ENCODE results near the gene TRAF7. TPM values are rescaled to one million over a fixed set of nuclear protein-coding genes. Genes with fewer than 3 reads are reported as not detected.
"Not testable (repeated sequence)": the region's sequence is repeated elsewhere in the genome, so short reads cannot be mapped to it uniquely, and the experiment has no call there.

The TRAF7 gene
- total and polyA plus RNA-seq, 2 of the 13 experiments (the other 11 are each of a cell fraction or from before 2014, with no cell fraction given) = 47.9 to 65.6 TPM

DNA sequence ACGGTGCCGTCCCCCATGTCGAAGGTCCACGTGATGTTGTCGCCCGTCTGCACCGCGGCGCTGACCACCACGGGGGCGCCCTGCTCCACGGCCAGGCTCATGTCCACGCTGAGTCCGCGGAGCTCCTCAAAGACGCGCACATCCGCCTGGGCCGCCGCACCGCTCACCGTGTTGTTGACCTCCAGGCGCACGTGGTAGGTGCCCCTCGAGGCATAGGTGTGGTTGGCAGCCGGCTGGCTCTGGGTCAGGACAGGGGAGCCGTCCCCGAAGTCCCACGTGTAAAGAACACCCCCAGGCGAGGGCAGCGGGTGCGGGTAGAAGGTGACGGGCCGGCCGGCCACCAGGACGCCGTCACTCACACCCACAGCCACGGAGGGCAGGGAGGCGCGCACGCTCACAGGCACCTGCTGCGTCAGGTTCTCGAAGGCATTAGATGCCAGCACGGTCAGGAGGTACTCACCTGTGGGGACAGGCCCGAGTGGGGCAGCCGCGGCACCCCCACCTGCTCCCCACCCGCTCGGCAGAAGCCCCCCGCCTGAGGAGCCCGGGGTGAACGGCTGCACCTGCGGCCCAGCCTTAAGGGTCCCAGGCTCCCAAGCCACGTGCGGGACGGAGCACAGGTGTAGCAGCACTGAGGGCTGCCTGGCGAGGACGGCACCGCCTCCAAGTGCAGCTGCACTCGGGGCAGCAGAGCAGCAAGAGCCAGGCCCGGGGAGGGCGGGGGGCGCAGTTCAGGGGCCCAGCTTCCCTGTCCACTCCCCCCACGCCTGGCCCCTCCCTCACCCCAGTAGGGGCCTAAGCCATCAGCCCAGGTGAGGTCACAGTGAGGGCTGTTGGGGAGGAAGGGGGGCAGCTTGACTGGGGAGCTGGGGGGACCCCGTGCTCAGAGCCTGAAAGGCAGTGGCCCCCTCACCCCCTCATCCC lies 43.9 kb upstream of the TRAF7 start:
- H3K9me3 ChIP-seq (ENCODE audit: low read length); CTCF ChIA-PET (ENCODE audit: low intra/inter-chr PET ratio, low total read pairs); H3K27me3 ChIP-seq (ENCODE audit: control insufficient read depth in 1 of 2, insufficient read depth in 2 of 2, low read length in 2 of 2); POLR2A ChIA-PET; H3K9ac ChIP-seq (ENCODE audit: insufficient read depth, low read depth, low read length); H3K4me1 ChIP-seq (ENCODE audit: insufficient read depth, low read length); FAIRE-seq; H3K79me2 ChIP-seq (ENCODE audit: insufficient read depth, low read length); H2AFZ ChIP-seq (ENCODE audit: low read length); H3K27ac ChIP-seq (ENCODE audit: extremely low read length, insufficient read depth, low read length); BruUV-seq (replicated peaks); H3K36me3 ChIP-seq (replicated peaks in 1 of 2; ENCODE audit: control insufficient read depth in 1 of 2, insufficient read depth in 2 of 2, low read length in 2 of 2); intact Hi-C loops (cut with micrococcal nuclease; ENCODE audit: unreplicated experiment); H3K4me2 ChIP-seq (ENCODE audit: low read depth, low read length); H3K4me3 ChIP-seq (replicated peaks in 1 of 3; ENCODE audit: insufficient read depth in 1 of 3, low read depth in 2 of 3, low read length in 3 of 3); in situ Hi-C loops (cut with HindIII; ENCODE audit: extremely low pct_ligation_motif_present, low pct_unique_long_range_greater_than_20kb); DNase-seq (ENCODE audit: low spot score); H4K20me1 ChIP-seq (ENCODE audit: insufficient read depth, low read length); ATAC-seq: not testable (repeated sequence)
- WGBS (ENCODE audit: low lambda C conversion rate) = 98% methylated on average over 11 of the region's 65 CpGs

DNA sequence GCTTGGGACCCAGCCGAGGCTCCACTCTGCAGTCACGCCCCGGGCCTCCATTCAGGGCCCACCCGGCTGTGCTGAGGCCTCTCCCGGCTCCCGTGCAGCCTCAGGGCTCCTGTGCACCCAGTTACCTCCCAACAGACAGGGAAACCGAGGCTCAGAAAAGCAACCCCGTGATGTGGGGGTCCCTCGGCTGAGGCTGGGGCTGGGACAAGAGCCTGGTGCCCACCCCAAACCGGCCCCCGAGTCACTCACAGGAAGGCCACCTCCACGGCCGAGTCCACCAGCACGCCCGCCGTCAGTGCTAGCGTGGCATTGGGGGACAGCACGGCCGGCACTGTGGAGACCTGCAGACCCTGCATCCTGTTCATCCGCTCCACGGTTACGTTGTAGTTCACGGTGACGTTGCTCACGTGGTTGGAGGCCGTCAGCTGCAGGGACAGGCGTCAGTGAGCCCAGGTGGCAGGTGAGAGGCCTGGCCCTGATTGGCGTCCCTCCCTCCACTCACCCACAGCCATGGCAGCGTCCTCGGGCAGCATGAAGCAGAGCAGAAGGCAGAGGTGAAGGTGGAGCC lies 43.0 kb upstream of the TRAF7 start:
- POLR2A ChIA-PET; FAIRE-seq; H3K4me3 ChIP-seq (replicated peaks in 1 of 3; ENCODE audit: insufficient read depth in 1 of 3, low read depth in 2 of 3, low read length in 3 of 3); H3K4me2 ChIP-seq (ENCODE audit: low read depth, low read length); DNase-seq (ENCODE audit: low spot score); CTCF ChIA-PET (ENCODE audit: low intra/inter-chr PET ratio, low total read pairs); H3K27ac ChIP-seq (ENCODE audit: extremely low read length, insufficient read depth, low read length); BruUV-seq (replicated peaks); in situ Hi-C loops (cut with HindIII; ENCODE audit: extremely low pct_ligation_motif_present, low pct_unique_long_range_greater_than_20kb); H3K9me3 ChIP-seq (ENCODE audit: low read length); H3K4me1 ChIP-seq (ENCODE audit: insufficient read depth, low read length); H3K36me3 ChIP-seq (replicated peaks in 1 of 2; ENCODE audit: control insufficient read depth in 1 of 2, insufficient read depth in 2 of 2, low read length in 2 of 2); H3K79me2 ChIP-seq (ENCODE audit: insufficient read depth, low read length); H3K9ac ChIP-seq (ENCODE audit: insufficient read depth, low read depth, low read length); ATAC-seq; H2AFZ ChIP-seq (ENCODE audit: low read length); H4K20me1 ChIP-seq (ENCODE audit: insufficient read depth, low read length); H3K27me3 ChIP-seq (ENCODE audit: control insufficient read depth in 1 of 2, insufficient read depth in 2 of 2, low read length in 2 of 2); intact Hi-C loops (cut with micrococcal nuclease; ENCODE audit: unreplicated experiment): not testable (repeated sequence)
- 91% methylated on average over 6 of the region's 30 CpGs for WGBS (ENCODE audit: low lambda C conversion rate)

DNA sequence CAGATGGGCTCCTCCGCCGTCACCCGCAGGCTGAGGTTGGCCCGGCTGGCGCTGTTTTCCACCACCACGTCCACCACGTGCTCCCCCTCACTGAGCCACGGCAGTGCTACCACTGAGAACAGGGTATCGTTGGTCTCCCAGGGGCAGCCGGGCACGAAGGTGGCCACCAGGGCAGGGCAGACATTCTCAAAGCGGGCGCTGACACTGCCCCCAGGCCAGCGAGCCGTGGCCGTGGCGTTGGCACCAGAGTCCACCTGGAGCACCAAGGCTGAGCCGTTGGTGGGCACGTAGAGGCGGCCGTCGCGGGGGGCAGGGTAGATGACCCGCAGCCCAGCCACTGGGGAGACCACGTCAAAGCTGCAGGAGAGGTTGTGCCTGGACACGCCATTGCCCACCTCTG lies 41.4 kb upstream of the TRAF7 start:
- H2AFZ ChIP-seq (ENCODE audit: low read length); H3K4me3 ChIP-seq (replicated peaks in 1 of 3; ENCODE audit: insufficient read depth in 1 of 3, low read depth in 2 of 3, low read length in 3 of 3); BruUV-seq (replicated peaks); H3K27me3 ChIP-seq (ENCODE audit: control insufficient read depth in 1 of 2, insufficient read depth in 2 of 2, low read length in 2 of 2); H3K9me3 ChIP-seq (ENCODE audit: low read length); POLR2A ChIA-PET; H3K9ac ChIP-seq (ENCODE audit: insufficient read depth, low read depth, low read length); H3K4me2 ChIP-seq (ENCODE audit: low read depth, low read length); H4K20me1 ChIP-seq (ENCODE audit: insufficient read depth, low read length); H3K79me2 ChIP-seq (ENCODE audit: insufficient read depth, low read length); DNase-seq (ENCODE audit: low spot score); CTCF ChIA-PET (ENCODE audit: low intra/inter-chr PET ratio, low total read pairs); H3K27ac ChIP-seq (ENCODE audit: extremely low read length, insufficient read depth, low read length); H3K4me1 ChIP-seq (ENCODE audit: insufficient read depth, low read length); ATAC-seq; intact Hi-C loops (cut with micrococcal nuclease; ENCODE audit: unreplicated experiment); FAIRE-seq; in situ Hi-C loops (cut with HindIII; ENCODE audit: extremely low pct_ligation_motif_present, low pct_unique_long_range_greater_than_20kb); H3K36me3 ChIP-seq (replicated peaks in 1 of 2; ENCODE audit: control insufficient read depth in 1 of 2, insufficient read depth in 2 of 2, low read length in 2 of 2): not testable (repeated sequence)
- WGBS (ENCODE audit: low lambda C conversion rate) = 97% methylated on average over 8 of the region's 26 CpGs

DNA sequence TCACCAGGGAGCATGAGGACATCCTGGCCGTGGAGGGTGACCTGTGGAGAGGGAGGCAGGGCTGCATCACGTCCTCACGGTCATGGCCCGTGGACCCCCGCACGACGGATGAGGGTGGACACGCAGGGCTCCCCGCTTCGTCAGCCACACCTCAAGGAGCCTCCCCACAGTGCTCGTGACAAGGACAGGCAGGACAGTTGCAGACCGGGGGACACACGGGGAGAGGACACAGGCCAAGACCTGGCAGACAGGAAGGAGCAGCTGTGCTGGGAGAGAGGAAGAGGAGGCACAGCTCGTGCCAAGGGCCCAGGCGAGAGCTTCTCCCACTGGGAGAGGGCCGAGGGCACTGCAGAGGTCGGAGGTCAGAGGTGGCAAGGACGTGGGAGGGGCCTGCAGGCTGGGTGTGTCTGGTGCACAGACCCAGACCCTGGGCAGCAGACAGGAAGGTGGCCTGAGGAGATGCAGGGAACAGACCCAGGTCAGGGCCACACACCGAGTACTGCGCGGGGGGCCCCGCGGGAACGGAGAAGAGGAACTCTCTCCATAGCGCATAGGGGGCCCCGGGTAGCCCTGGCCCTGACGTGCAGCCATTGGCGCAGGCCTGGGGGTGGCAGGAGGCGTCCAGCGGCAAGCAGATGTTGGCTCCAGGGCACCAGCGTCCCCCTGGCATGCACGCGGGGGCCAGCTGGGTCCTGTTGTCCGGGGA lies 40.5 kb upstream of the TRAF7 start:
- H4K20me1 ChIP-seq (ENCODE audit: insufficient read depth, low read length); H3K27me3 ChIP-seq (ENCODE audit: control insufficient read depth in 1 of 2, insufficient read depth in 2 of 2, low read length in 2 of 2); H3K4me3 ChIP-seq (replicated peaks in 1 of 3; ENCODE audit: insufficient read depth in 1 of 3, low read depth in 2 of 3, low read length in 3 of 3); H2AFZ ChIP-seq (ENCODE audit: low read length); CTCF ChIA-PET (ENCODE audit: low intra/inter-chr PET ratio, low total read pairs); H3K36me3 ChIP-seq (replicated peaks in 1 of 2; ENCODE audit: control insufficient read depth in 1 of 2, insufficient read depth in 2 of 2, low read length in 2 of 2); in situ Hi-C loops (cut with HindIII; ENCODE audit: extremely low pct_ligation_motif_present, low pct_unique_long_range_greater_than_20kb); intact Hi-C loops (cut with micrococcal nuclease; ENCODE audit: unreplicated experiment); H3K4me1 ChIP-seq (ENCODE audit: insufficient read depth, low read length); ATAC-seq; POLR2A ChIA-PET; H3K9me3 ChIP-seq (ENCODE audit: low read length); BruUV-seq (replicated peaks); H3K27ac ChIP-seq (ENCODE audit: extremely low read length, insufficient read depth, low read length); H3K9ac ChIP-seq (ENCODE audit: insufficient read depth, low read depth, low read length); FAIRE-seq; H3K79me2 ChIP-seq (ENCODE audit: insufficient read depth, low read length); H3K4me2 ChIP-seq (ENCODE audit: low read depth, low read length); DNase-seq (ENCODE audit: low spot score): not testable (repeated sequence)
- WGBS (ENCODE audit: low lambda C conversion rate) = 93% methylated on average over 20 of the region's 34 CpGs
